ENCODE data around the gene BTBD19.
"Not testable (repeated sequence)": the region's sequence is repeated elsewhere in the genome, so short reads cannot be mapped to it uniquely, and the experiment has no call there.

BTBD19 gene

DNA sequence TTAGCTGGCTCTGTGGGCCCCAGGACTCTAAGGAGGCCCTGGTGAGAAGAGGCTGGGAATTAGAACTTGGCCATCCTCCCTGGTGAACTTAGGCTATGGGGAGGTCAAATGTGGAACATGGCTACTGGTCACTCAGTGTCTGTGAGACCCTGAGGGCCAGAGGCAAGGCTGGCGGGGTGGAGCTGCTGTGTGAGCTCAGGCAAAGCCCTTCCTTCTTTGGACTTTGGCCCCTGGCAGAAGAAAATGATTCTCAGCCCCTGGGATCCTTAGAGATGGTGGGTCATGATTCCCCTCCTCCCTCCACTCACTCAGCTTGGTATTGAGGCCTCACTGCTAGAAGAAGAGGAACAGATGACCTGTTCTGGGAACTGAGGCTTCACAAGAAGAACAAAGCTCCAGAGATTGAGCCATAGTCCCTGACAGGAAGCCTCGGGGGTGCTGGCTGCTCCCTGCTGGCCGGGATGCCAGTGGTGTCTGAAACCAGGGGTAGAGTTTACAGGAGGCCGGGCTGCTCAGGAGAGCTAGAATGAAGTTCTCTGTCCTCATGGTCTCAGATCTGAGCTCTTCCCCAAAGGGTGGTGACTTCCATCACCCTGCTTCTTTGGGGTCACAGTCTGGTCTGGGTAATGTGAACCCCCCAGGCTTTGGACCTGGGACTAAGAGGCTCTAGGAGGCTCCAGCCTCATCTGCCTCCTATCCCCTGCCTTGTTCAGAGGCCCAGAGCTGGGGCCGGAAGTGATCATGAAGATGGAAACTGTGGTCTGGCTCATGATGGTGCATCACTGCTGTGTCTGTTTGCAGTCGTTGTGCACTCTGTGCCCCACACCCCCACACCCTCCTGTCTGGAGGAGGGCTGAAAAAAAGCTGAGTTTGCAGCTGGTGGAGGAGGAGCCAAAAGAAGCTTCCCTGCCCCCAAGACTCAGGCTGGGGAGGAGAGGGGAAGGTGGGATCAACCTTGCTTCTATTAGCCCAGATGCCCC, 905 bp downstream of the BTBD19 start:
- DNase-seq (ENCODE audit: low spot score), result no peak

DNA sequence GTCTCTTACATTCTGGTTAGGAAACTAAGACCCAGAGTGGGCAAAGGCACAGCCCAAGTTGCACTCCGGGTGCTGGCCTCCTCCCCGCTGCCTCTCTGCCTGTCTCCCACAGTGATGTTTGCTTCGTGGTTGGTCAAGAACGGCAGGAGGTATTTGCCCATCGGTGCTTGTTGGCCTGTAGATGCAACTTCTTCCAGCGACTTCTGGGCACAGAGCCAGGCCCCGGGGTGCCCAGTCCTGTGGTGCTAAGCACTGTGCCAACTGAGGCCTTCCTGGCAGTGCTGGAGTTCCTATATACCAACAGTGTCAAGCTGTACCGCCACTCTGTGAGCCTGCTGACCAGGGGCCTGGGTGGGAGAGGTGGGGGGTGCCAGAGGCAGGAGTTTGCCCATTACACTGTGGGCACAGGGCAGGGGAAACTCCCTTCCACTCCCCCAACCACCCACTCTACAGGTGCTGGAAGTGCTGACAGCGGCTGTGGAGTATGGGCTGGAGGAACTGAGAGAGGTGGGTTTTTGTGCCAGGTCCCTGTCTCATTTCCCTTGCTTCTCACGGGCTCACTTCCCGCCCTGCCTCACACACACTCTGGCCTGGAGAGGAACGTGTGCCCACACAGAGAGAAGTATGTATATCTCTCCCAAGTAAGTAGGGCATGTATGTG, 1.9 kb downstream of the BTBD19 start:
- DNase-seq (ENCODE audit: low spot score), result no peak

DNA sequence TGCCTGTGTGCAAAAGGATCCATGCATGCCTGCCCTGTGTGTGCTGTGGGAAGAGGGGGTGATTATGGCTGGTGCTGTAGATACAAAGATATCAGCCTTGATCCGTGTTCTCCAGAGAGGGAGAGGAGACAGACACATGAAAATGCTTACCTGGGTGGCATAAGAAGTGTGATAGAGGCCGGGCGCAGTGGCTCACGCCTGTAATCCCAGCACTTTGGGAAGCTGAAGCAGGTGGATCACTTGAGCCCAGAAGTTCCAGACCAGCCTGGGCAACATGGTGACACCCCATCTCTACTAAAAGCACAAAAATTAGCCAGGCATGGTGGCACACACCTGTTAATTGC, 2.4 kb downstream of the BTBD19 start:
- not testable (repeated sequence) for DNase-seq (ENCODE audit: low spot score)

DNA sequence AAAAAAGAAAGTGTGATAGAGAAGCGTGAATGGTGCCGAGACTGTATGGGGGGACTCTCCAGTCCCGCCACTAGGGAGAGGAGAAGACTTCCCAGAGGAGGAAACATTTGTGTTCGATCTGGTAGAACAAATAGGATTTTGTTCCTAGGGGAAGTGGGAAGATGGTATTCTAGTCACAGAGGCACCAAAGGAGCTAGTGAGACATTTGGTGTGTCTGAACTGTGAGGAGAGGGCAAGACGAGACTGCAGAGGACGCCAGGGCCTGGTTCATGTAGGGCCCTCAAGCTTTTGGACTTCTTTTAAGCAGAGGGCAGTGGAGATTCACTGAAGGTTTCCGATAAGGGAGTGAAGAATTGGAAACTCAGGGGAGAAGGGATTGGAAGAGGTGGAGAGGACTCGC, 2.9 kb downstream of the BTBD19 start:
- DNase-seq (ENCODE audit: low spot score), result no peak

DNA sequence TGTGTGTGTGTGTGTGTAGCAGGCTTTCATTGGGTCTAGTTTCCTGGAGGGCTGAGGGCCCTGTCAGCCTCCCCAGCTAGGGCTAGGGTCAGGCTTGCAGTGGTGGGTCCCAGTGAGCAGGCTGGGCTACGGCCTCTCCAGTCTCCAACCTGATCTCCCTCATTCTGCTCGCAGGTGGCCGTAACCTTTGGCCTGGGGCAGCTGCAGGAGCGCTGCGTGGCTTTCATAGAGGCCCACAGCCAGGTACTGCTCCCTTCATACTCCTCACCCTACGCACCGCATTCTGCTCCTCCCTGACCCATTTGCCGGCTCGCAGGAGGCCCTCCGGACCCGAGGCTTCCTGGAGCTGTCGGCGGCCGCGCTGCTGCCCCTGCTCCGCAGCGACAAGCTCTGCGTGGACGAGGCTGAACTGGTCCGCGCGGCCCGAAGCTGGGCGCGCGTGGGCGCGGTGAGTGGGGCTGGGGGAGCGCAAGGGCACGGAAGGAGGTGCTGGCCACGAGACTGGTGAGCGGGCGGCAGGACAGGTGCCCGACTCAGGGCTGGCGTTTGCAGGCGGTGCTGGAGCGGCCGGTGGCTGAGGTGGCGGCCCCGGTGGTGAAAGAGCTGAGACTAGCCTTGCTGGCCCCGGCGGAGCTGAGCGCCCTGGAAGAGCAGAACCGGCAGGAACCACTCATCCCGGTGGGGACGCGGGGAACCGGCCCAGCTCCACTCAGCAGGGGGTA, 4.7 kb downstream of the BTBD19 start:
- DNase-seq (ENCODE audit: low spot score), result no peak

DNA sequence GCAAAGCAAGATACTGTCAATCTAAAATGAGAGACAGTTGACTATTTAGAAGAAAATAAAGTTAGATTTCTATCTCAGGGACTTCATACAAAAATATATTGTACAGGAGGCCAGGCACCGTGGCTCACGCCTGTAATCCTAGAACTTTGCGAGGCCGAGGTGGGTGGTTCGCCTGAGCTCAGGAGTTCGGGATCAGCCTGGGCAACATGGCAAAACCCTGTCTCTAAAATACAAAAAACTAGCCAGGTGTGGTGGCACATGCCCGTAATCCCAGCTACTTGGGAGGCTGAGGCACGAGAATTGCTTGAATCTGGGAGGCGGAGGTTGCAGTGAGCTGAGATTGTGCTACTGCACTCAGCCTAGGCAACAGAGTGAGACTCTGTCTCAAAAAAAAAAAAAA, 7.6 kb downstream of the BTBD19 start:
- DNase-seq (ENCODE audit: low spot score), result not testable (repeated sequence)

DNA sequence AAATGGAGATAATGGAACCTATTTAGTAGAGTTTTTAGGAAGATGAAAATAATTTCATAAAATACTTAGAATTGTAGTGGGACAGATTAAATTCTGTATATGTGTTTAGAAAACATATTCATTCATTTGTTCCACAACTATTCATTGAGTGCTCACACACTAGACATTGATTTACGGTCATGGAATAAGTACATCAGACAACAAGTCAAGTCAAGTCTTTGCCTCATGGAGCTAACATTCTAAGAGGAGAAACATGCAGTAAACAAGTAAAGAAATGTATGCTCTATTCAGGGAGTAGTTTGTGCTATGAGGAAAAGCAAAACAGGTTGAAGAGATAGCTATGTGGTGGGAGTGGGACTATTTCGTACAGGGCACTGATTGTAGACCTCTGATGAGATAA, 9.0 kb downstream of the BTBD19 start:
- no peak for DNase-seq (ENCODE audit: low spot score)

DNA sequence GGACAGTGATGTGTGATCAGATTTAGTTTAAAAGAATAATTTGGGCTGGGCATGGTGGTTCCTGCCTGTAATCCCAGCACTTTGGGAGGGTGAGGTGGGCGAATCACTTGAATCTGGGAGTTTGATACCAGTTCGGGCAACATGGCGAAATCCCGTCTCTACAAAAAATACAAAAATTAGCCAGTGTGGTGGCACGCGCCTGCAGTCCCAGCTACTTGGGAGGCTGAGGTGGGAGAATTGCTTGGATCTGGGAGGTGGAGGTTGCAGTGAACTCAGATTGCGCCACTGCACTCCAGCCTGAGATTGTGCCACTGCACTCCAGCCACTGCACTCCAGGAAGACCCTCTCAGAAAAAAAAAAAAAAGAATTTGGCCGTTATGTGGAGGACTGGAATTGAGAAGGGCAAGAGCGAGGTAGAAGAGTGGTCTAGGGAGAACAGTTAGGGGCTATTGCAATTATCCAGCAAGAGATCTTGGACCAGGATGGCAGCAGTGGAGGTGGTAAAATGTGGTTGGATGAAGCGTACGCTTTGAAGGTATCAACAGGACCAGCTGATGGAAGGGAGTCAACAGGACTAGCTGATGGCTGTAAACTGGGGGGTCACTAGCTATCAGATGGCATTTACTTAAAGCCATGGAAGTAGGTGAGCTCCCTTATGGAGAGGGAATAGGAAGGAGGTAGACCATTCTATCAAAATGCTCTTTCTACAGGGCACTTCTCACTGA, 9.6 kb downstream of the BTBD19 start:
- no peak for DNase-seq (ENCODE audit: low spot score)

DNA sequence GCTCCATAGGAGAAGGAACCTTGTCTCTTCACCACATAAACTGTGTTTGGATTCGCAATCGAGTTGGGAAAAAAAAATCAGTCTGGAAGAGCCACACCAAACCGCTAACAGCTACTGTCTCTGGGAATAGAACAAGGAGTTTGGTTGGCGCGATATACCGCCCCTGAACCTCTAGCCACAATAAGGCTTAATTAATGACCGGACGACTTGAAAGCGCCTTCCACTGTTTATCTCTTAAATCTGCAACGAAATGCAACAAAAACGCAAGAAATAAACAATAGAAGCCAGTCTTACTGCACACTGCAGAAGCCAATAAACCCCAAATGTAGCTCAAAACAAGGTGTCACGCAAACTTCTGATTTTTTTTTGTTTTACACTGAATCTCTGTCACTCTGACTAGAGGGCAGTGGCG, 10.9 kb downstream of the BTBD19 start:
- DNase-seq (ENCODE audit: low spot score), result peak; percentile 63

DNA sequence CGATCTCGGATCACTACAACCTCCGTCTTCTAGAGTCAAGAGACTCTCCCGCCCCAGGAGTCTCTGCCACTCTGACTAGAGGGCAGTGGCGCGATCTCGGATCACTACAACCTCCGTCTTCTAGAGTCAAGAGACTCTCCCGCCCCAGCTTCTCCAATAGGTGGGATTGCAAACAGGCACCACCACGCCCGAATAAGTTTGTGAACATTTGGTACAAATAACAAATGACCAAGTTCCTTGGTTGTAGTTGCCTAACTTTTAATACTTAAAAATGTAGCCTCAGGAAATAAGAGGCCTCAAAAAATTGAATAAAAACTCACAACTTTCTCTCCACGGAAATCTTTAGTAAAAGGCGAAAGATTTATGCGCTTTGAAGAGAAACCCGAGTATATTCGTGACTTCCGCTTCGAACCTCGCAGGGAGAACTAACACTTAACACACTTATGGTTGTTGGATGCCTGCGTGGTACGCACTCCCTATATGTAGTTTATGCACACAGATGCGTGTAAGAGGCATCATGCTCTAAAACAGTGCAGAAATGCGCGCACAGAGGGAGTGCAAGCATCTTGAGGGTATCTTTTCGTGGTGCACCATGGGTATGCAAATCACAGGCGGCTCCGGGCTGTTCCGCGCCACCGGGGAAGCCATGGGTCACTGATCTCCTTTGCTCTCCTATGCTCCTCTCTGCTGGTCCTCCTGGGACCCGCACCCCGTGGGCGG, 11.4 kb downstream of the BTBD19 start:
- DNase-seq (ENCODE audit: low spot score), result peak; percentile 89

DNA sequence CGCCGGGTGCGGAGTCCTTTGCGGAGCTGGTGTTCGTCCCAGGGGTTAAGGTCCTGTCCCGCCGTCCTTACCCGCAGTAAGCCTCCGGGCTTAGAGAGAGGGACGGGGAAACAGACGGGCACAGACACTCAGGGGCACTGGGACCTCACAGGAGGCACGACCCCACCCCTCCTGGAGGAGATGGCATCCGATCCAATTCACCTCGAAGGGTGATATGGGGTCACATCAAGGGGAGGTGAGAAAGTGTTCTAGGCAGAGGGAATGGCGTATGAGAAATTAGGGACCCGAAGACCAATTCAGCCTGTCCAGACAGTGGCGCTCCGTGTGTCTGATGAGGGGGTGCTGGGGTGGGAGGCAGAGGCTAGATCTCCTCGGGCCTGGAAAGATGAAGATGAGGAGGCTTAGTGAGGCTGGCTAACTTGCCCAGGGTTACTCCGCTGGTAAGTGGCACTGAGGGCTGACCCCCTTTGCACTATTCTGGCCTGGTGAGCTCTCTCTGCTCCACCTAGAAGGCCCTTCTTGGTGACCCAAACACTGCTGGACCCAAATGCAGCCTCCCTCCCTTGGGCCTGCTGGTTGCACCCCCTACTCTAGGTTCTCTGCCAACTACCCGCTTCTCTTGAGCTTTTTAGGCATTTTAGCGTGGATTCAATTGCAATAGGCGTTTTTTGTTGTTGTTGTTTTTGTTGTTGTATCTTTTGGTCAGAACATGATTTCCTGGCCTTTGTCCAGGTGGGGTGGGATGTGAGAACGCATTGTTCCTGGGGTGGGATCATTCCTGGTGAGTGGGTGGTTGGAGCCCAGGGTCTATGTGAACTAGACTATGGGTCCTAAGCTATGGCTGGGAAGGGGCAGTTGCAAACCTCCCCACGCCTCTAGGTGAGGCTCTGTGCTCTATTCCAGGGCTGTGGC, 12.3 kb downstream of the BTBD19 start:
- DNase-seq (ENCODE audit: low spot score), result no peak

DNA sequence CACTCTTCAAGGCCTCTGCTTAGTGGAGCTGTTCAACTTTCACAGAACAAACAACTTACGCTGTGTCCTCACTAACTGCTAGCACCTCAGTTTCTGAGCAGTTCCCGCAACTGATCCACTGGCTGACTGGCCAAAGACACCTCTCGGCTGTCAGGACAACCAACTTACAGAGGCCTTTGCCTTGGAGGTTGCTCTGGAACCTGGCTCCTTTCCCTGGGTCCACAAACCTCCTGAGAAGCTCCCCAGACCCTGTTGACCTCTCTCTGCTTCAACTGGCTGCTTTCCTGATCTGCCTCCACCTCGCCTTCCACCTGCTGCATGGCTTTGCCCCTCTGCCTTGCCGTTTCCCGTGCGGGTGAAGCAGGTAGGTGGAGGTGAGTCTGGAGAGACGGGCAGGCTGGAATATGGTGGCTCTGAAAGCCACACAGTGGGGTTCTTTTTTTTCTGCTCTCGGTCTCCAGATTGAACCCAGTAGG, 13.0 kb downstream of the BTBD19 start:
- no peak for DNase-seq (ENCODE audit: low spot score)

DNA sequence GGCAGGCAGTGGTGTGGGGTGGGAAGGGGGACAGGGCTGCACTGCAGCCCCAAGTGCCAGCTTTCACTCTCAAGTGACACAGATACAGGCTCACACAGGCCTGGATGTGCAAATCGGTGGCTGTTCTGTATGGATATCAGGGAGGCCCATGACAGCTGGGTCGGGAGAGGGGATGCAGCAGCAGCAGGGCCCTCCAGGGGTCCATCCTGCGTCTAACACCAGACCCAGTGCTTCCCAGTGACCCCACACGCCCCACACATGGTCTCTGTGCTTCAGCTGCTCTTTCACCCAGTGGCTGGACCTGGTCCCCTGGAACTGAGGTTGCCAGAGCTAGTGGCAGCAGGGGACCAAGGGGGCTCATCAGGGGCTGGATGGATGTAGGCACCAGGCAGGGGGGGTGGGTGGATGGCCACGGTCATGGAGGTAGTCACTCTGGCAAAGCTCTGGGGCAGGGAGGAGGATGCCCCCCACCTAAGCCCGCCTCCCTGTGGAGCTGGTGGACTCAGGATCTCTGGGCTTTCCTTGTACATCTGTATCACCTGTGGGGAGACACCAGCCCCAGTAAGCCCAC, 13.9 kb downstream of the BTBD19 start:
- DNase-seq (ENCODE audit: low spot score), result no peak

DNA sequence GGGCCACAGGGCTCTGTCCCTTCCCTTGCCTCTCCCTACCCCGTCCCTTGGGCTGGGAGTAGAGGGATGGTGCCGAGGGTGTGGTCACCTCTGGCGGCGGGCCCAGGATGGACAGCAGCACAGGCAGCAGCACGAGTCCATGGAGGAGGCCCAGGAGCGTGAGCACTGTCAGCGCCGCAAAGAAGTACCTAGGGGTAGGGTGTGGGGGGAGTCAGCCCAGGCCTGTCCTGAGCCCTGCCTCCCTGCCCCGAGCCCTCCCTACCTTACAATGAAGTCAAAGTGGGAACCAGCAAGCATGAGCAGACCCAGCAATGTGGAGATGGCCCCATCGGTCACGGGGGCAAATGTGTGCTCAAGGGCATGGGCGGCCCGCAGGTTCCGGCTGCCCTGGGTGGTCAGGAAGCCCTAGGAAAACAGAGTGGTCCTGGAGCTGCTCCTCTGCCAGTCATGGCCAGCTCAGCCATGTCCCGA, 14.7 kb downstream of the BTBD19 start:
- no peak for DNase-seq (ENCODE audit: low spot score)

DNA sequence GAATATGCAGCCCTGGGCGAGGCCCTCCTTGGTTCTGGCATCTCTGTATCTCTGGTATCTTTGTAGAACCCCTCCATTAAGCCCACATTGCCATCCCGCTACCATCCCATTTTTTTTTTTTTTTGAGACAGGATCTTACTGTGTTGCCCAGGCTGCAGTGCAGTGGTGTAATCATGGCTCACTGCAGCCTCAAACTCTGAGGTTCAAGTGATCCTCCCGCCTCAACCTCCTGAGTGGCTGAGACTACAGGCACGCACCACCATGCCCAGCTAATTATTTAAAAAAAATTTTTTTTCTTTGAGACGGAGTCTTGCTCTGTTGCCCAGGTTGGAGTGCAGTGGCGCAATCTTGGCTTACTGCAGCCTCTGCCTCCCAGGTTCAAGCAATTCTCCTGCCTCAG, 16.1 kb downstream of the BTBD19 start:
- DNase-seq (ENCODE audit: low spot score), result not testable (repeated sequence)

DNA sequence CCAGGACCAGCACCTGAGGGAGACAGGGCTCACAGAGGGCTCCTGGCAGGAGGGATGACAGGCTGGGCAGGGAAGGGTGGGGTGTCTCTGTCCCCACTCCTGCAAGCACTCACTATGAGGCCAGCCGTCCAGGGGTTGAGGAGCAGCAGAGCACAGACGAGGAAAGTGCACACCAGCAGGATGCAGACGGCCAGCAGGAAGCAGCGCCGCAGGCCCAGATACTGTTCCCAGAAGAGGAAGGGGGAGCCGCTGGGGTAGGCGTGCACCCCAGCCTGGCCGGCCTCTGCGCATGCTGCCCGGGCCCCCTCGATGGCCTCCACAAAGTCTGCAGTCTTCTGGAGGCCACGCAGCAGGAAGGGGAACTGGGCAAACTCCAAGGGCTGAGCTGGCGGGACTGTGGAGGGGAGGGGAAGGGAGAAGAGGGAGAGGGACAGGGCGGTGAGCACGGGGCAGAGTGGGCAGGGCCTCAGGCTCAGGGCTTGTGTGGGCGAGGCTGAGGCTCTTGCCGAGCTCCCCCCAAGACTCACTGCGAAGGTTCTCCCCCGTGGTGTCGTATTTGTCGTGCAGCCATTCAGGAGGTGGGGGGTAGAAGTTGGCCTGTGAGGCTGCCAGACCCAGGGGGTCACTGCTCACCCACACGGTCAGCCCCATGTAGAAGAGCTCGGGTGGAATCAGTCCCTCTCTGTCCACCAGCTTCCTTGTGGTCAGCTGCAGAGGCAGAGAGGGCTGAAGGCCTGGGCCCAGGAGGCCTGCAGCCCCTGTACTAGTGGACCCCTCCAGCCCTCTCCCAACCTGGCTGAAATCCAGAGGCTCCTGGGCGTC, 18.3 kb downstream of the BTBD19 start:
- no peak for DNase-seq (ENCODE audit: low spot score)

DNA sequence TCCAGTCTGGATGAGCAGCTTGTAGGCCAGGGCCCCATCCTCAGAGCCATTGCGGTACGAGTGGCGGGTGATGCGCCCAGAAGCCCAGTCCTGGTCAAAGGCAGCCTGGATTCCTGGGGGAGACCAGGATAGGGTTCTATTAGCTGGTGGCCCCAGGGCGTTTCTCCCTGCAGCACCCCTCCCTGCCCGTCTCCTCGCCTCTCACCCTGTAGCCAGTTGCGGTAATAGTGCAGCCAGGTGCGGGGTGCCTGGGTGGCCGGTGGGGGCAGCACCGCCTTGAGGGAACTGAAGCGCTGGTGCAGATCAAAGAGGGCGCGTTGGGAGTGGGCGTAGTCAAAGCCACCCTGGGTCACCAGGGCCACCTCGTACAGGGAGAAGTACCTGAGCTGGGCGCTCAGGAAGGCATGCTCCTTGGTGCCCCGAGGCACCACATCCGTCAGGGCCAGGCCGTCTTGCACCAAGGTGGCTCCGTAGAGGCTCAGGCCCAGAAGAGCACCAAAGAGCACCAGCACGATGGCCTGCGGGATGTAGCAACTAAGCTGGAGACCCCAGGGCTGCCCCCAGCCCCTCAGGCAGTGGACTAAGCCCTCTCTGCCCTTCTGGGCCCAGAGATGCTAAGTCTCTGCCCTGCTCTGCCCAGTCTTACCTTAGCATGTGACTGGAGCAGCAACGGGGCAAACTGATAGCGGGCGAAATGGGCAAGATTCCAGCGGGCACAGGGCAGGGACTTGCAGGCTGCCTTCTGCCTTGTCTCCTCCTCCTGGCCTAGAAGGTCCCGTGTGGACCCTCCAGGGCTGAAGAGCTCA, 19.1 kb downstream of the BTBD19 start:
- DNase-seq (ENCODE audit: low spot score), result no peak

All from COLO829 (cell line).